Panc1 (cell line): Measurements from ENCODE around the gene KCNIP4.

ENCODE experiments used
- POLR2AphosphoS5 ChIP-seq: IDR thresholded peaks from 2 replicates; pipeline ENCODE4 v1.6.1; 2012; ENCODE audit warnings: mild to moderate bottlenecking, low read depth, low read length, moderate library complexity
- SIN3A ChIP-seq: IDR thresholded peaks from 2 replicates; pipeline ENCODE4 v1.6.1; 2012; ENCODE audit warnings: low read depth, mild to moderate bottlenecking, low read length, moderate library complexity, borderline replicate concordance; ENCODE audit not compliant: insufficient read depth
- TF ChIP-seq, protein P1 (sequence below): fragments of 450-650 bp; IDR thresholded peaks from 2 replicates; pipeline ENCODE4 v1.5.1; 2017; ENCODE audit warnings: mild to moderate bottlenecking
- TF ChIP-seq, protein P2 (sequence below), 2 experiments: IDR thresholded peaks; 2 replicates each; pipeline ENCODE4 v1.6.1; 2011 to 2012; ENCODE audit warnings: low read depth in 2 of 2, control low read depth in 1 of 2, low read length in 1 of 2, mild to moderate bottlenecking in 1 of 2, moderate library complexity in 1 of 2; ENCODE audit not compliant: insufficient read depth in 1 of 2

DNA sequence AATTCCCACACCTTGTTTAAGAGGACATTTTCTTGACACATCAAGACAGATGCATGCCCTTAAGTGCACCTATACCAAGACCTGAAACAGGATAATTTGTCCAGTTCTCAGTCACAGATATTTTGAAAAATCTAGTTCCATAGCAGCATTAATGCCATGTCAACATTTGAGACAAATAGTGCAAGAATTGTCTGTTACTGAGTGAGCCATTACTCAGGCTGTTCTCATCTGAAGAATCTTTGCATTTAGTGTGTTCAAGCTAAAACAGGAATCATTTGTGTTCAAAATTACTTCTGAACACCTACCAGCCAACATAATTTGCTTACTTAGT is 354.9 kb downstream of the KCNIP4 start:
- TF ChIP-seq, protein P1, sequence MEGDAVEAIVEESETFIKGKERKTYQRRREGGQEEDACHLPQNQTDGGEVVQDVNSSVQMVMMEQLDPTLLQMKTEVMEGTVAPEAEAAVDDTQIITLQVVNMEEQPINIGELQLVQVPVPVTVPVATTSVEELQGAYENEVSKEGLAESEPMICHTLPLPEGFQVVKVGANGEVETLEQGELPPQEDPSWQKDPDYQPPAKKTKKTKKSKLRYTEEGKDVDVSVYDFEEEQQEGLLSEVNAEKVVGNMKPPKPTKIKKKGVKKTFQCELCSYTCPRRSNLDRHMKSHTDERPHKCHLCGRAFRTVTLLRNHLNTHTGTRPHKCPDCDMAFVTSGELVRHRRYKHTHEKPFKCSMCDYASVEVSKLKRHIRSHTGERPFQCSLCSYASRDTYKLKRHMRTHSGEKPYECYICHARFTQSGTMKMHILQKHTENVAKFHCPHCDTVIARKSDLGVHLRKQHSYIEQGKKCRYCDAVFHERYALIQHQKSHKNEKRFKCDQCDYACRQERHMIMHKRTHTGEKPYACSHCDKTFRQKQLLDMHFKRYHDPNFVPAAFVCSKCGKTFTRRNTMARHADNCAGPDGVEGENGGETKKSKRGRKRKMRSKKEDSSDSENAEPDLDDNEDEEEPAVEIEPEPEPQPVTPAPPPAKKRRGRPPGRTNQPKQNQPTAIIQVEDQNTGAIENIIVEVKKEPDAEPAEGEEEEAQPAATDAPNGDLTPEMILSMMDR = no peak
- TF ChIP-seq POLR2AphosphoS5 (no peak), SIN3A (no peak)
- TF ChIP-seq, protein P2, sequence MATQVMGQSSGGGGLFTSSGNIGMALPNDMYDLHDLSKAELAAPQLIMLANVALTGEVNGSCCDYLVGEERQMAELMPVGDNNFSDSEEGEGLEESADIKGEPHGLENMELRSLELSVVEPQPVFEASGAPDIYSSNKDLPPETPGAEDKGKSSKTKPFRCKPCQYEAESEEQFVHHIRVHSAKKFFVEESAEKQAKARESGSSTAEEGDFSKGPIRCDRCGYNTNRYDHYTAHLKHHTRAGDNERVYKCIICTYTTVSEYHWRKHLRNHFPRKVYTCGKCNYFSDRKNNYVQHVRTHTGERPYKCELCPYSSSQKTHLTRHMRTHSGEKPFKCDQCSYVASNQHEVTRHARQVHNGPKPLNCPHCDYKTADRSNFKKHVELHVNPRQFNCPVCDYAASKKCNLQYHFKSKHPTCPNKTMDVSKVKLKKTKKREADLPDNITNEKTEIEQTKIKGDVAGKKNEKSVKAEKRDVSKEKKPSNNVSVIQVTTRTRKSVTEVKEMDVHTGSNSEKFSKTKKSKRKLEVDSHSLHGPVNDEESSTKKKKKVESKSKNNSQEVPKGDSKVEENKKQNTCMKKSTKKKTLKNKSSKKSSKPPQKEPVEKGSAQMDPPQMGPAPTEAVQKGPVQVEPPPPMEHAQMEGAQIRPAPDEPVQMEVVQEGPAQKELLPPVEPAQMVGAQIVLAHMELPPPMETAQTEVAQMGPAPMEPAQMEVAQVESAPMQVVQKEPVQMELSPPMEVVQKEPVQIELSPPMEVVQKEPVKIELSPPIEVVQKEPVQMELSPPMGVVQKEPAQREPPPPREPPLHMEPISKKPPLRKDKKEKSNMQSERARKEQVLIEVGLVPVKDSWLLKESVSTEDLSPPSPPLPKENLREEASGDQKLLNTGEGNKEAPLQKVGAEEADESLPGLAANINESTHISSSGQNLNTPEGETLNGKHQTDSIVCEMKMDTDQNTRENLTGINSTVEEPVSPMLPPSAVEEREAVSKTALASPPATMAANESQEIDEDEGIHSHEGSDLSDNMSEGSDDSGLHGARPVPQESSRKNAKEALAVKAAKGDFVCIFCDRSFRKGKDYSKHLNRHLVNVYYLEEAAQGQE (IDR thresholded peaks at IDR 0.05; ENCODE audit: insufficient read depth in 1 of 2, low read depth in 2 of 2, low read length in 1 of 2) = no peak
